GM21576 (cell line): ENCODE measurements around the gene NAE1.

ENCODE experiments used
- ATAC-seq: cut with Tn5 transposase; IDR thresholded peaks from one replicate; pipeline ENCODE4 v1.9.1; 2021; ENCODE audit warnings: mild to moderate bottlenecking, moderate library complexity; ENCODE audit not compliant: unreplicated experiment

The NAE1 gene

DNA sequence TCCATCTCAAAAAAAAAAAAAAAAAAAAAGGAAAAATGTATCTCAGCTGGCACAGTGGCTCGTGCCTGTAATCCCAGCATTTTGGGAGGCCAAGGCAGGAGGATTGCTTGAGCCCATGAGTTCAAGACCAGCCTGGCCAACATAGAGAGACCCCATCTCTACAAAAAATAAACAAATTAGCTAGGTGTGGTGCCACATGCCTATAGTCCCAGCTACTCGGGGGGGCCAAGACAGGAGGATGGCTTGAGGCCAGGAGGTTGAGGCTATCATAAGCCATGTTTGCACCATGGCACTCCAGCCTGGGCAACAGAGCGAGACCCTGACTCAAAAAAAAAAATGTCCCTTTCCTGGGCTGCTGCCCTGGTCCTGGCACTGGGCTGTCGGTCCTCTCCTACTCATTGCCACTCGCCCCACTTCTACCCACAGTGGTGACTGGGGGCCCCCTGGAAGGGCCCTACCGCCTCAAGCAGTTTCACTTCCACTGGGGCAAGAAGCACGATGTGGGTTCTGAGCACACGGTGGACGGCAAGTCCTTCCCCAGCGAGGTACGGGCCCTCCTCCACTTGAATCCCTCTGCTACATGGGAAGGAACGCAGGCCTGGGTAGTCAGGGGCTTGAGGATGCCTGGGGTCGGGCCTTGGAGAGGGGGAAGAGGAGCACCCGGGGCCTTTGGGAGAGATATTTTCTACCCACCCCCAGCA, 19.5 kb upstream of the NAE1 start:
- ATAC-seq: no peak

- ATAC-seq: no peak
These were observed 18.8 kb upstream of the NAE1 start for GRCh38 chr16:66849549-66849948.

DNA sequence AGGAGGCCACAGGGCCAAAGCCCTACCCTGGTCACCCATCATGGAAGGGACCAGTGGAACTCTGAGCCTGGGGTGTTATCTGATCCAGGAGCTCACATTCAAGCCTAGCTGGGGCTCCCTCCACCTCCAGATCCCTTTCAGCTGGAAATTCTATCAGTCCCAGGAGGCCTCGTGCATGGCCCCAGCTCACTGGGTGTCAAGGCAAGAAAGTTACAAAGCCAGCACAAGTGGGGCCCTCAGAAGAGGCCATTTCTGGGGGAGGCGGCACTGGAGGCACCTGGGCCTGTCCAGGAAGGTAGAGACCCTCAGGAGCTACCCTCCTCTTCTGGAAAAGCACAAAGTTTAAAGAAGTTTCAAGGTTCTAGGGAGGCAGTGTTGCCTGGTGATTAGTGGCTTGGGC, 18.2 kb upstream of the NAE1 start:
- ATAC-seq: no peak

- ATAC-seq: no peak
These were observed 17.4 kb upstream of the NAE1 start for GRCh38 chr16:66848172-66848571.

- ATAC-seq: no peak
These were observed 16.8 kb upstream of the NAE1 start for GRCh38 chr16:66847533-66848067.

- ATAC-seq: no peak
These were observed 16.1 kb upstream of the NAE1 start for GRCh38 chr16:66846831-66847230.

GRCh38 chr16:66846266-66846665, 15.5 kb upstream of the NAE1 start:
- ATAC-seq: no peak

- no peak for ATAC-seq
These were observed 15.0 kb upstream of the NAE1 start for GRCh38 chr16:66845791-66846221.

DNA sequence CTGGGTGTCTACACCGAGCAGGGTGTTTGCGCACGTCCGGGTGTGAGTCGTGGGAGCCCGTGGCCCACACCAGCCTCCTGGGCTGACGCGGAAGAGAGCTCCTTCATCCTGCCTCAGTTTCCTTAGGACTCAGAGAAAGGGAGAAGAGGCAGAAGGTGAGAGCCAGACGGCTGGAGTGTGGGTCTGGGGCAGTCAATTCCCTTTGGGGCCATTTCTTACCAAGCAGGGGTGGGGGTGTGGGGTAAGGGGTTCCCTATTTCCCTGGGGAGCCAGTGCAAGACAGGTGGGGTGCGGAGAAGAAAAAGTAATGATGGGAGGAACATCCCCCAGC, 14.3 kb upstream of the NAE1 start:
- no peak for ATAC-seq

DNA sequence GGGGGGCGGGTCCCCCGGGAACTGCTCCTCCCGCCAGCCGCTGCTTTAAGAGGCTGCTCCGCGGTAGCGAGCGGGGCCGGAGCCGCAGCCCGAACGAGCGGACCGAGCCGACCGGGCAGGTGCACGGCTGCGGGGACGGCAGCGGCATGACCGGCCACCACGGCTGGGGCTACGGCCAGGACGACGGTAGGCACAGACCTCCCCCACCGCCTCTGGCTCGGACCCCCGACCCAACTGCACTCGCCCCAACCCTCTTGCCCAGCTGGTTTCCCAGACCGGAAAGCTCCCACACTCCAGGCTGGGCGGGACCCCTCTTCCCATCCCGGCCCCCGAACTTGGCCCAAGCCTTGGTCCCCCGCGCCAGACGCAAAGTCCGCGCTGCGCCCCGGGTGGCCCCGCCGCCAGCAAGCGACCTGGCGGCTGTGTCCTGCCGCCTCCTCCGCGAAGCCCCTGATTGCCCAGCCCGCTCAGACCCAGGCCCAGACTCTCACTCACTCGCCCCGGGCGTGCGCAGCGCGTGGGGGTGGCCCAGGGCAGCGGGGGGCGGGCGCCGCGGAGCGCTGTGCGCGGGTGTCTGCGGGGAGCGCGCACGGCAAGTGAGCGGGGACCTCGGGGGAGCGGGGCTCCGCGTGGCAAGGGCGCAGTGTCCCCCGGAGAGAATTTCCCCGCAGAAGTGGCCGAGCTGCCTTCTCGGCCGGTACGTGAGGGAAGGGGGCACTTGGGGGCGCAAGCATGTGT, 13.7 kb upstream of the NAE1 start, which contains the start of gene CA7:
Gene CA7, plus strand, starts transcription at position 73 of the 738 bp plus-strand sequence. Its CDS starts 74 bp downstream, at position 147.
- ATAC-seq: no peak

DNA sequence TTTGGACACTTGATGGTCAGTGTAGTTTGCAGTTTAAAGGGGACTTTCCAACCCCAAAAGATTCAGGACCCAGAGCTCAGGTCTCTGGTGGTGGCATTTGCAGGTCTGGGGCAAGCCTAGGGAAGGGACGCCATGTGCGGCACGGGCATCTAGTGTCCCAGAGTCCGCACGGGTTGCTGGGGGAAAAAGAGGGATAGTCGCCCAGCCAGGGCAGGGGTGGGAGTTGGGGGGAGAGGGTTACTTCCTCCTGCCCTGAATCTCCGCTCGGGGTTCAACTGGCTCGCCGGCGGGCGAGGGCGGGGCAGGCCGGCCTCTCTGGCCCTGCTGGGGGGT, 13.2 kb upstream of the NAE1 start:
- ATAC-seq: no peak

DNA sequence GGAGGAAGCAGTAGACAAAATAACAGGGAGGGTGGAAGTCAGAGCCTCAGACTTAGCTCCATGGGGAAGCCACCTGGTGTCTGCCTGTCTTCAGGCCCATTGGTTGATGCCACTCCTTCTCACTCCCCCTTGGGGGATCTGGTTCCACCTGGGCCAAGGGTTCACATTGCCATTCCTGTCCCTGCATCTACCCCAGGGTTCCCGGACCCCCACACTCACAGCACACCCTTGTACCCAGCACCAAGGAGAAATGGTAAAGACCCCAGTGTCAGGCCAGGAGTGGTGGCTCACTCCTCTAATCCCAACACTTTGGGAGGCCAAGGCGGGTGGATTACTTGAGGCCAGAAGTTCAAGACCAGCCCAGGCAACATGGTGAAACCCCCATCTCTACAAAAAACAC, 12.4 kb upstream of the NAE1 start:
- no peak for ATAC-seq

DNA sequence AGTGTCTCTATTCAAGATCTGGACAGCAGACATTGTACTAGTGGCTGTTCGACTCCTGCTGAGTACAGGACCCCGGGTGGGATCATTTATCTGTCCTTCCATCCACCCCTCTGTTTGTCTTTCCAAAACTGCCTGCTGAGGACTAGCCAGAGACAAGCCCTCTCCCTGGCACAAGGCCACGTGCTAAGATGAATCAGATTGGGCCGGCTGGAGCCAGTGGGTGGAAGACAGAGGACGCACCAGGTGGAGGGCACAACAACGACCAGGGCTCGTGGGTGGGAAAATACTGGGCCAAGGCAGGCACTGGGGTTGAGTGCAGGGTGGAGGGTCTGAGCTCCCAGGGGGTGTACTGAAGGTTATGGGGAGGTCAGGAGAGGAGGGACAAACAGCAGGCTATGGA, 12.0 kb upstream of the NAE1 start:
- ATAC-seq: no peak

DNA sequence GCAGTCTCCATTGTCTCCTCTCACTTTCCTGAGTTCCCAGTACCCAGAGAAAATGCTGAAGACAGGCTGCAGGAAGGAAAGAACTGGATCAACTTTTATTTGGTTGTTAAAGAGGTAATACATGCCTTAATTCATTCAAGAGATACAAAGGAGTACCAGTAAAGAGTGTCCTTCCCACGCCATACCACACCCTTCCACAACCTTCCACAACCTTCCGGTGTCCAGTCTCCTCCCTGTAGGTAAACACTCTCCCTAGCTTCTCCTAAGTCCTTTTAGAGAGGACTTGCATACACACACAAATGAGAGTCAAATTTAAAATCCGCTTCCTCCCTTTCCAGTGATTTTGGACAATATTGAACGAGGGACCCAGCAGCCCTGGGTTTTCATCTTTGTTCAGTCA, 10.6 kb upstream of the NAE1 start:
- ATAC-seq: no peak

DNA sequence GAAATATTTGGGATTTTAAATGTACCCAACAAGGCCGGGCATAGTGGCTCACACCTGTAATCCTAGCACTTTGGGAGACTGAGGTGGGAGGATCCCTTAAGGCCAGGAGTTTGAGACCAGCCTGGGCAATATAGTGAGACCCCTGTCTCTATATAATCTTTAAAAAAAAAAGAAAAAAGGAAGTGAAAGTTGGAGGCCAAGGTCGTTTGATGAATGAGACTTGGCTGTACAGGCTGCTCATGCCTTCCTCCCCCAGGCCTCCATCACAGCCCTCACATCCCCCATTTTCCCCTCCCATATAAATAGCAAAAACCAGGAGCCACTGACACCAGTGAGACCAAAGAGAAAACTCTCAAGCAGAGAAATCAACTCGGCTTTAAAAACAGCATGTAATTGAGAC, 10.1 kb upstream of the NAE1 start:
- ATAC-seq: no peak

- ATAC-seq: no peak
These were observed 4.0 kb upstream of the NAE1 start for GRCh38 chr16:66834746-66835145.

DNA sequence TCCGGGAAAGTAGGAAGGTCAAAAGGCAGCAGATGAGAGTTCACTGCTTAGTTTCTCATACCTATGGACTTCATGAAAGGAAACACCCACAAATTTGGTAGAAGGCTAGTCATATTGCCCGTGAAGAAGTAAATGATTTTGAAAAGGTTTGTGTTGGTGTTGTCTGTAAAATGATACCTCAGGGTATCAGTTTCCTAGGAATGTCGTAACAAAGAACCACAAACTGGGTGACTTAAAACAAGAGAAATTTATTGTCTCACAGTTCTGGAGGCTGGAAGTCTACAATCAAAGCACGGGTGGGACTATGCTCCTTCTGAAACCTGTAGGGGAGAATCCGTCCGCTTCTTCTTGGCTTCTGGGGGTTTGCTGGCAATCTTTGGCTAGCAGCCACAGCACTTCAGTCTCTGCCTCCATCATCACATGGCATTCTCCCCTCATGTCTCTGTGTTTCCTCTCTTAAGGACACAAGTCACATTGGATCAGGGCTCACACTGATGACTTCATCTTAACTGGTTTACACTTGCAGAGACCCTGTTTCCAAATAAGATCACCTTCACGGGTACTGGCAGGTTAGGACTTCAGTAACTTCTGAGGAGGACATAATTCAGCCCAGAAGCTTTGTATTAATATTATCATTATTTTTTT, 2.0 kb upstream of the NAE1 start:
- no peak for ATAC-seq

- ATAC-seq: no peak
These were observed 1.4 kb upstream of the NAE1 start for GRCh38 chr16:66832190-66832589.

- ATAC-seq: no peak
These were observed 6.8 kb downstream of the NAE1 start for GRCh38 chr16:66824006-66824405.

GRCh38 chr16:66814734-66815133, 16.0 kb downstream of the NAE1 start:
- no peak for ATAC-seq

- ATAC-seq: no peak
These were observed 19.7 kb downstream of the NAE1 start for GRCh38 chr16:66811043-66811442.

GRCh38 chr16:66810391-66810790, 20.4 kb downstream of the NAE1 start:
- ATAC-seq: no peak
